Dermis microvascular lymphatic vessel endothelial cell (primary cell): ENCODE results near the gene ZNF268. TPM values are rescaled to one million over a fixed set of nuclear protein-coding genes. Genes with fewer than 3 reads are reported as not detected.
A peak's percentile ranks its signal among the peaks of the same experiment; 100 is the strongest.

Experiments
- DNase-seq, 2 donors: peaks; one replicate each; pipeline versions ENCODE4 v3.0.0 to v3.0.0-alpha.2; 2010; ENCODE audit warnings: low read depth in 2 of 2
- total RNA-seq: library from RNA; depleted of rRNA; stranded (reverse); fragments of >200 nt; gene quantifications from 2 replicates; pipeline ENCODE4 v1.2.1, GENCODE V29; 2014

Gene ZNF268
- total RNA-seq = 22.3 and 34.5 TPM in 2 replicates

DNA sequence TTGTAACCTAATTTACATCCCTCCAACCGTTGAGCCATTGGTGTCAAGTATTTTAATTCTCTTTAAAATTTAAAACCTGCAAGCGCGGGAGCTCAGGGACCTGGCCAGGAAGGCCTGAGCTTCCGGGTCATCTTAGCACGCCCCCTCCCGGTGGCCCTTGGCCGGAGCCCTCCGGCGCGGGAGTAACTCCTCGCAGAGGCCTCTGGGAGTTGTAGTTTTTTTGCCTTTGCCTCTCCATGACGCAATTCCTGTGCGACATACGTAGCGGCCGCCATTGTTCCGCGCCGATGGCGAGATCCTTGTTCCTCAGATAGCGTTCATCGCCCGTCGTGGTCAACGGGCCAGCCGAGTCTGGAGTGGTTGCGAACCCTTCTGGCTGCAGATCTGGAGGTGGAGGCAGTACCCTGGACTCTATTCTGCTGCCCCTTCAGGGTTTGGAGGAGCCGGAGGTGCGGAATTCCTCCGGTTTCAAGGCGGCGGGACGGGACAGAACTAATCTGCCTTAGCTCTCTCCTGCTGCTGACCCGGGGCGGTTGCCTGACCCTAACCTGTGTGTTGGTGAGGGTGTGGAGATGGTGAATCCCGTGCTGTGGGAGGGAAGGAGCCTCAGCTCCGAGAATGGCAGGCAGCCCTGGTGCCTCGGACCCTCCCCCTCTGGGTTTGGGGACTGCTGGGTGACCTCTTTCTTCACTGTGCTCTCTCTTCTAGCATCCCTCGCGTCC, at the start of gene ZNF268:
Gene ZNF268, plus strand, starts transcription at position 258 of the 722 bp plus-strand sequence. CDS start 503 bp downstream, outside the sequence.
- DNase-seq = peak; percentile 90 to 93

DNA sequence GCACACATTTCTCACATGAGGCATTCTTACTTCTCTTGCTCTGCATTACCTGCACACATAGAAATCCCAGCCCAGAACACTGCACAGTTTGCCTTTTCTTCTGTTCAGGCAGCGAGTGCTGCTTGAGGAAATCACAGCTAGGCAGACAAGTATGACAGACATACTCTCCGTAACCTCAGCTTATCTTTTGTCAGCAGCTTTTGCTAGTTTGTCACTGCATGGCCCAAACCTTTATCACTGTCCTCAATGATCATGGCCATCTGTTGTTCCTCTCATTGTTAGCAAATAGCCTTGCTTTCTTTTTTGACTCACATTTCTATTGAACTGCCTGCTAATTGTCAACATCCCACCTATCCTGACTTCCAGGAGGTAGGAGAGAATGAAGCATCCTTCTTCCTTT, 45.5 kb upstream of the ZNF268 start:
- DNase-seq = no peak

DNA sequence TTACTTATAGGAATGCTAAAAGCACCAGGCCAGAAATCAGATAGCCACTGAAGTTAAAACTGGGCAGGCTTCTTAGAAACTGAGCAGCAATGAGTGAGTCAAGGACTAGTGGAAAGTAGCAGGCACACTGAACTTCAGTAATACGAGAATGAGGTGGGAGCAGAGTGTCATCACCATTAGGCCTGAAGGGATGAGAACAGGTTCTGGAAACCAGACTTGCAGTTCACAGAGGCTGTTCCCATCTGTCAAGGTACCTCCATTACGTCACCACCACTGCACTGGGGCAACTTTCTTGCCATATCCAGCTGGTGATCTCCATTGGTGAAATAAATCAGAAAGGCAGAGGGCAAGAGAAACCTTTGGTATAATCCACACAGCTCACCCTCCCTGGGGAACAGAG, 35.3 kb upstream of the ZNF268 start:
- no peak for DNase-seq

DNA sequence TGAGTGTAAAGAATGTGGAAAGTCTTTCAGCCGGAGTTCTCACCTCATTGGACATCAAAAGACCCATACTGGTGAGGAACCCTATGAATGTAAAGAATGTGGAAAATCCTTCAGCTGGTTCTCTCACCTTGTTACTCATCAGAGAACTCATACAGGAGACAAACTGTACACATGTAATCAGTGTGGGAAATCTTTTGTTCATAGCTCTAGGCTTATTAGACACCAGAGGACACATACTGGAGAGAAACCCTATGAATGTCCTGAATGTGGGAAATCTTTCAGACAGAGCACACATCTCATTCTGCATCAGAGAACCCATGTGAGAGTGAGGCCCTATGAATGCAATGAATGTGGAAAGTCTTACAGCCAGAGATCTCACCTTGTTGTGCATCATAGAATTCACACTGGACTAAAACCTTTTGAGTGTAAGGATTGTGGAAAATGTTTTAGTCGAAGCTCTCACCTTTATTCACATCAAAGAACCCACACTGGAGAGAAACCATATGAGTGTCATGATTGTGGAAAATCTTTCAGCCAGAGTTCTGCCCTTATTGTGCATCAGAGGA, 25.1 kb upstream of the ZNF268 start:
- DNase-seq = no peak

DNA sequence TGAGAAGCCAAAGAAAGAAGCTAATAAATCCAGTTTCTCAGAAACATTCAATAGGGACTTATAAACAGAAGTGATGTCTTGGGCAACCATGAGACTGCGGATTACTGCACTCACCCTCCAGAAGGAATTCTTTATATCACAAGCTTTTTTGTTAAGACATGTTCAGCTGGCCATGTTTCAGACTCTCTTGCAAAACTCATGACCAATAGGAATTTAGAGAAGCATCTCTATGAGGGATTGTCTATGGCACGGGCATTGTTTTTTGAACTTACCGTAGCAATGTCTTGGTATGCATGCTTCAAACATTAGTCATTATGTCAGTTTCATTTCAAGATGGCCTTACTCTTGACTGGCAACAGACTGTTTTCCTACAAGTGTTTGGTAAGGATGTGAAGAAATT, 15.5 kb upstream of the ZNF268 start:
- no peak for DNase-seq

DNA sequence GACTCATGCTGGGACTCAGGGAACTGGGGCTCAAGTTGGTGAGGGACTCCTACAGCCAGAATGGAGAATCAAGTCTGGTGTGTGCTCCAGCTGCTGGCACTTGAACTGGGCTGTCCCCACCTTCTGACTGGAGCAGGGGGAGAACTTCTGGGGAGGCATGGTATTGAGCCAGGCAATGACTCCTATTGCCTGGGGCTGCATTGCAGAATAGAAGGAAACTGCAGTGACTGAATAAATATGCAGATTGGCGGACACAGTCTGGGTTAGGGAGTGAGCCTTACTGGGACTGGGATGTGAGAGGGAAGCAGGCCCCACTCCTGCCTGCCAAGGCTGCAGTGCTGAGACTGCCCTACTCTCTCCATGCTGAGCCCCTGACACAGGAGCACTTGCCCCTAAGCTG, 8.8 kb upstream of the ZNF268 start:
- no peak for DNase-seq

DNA sequence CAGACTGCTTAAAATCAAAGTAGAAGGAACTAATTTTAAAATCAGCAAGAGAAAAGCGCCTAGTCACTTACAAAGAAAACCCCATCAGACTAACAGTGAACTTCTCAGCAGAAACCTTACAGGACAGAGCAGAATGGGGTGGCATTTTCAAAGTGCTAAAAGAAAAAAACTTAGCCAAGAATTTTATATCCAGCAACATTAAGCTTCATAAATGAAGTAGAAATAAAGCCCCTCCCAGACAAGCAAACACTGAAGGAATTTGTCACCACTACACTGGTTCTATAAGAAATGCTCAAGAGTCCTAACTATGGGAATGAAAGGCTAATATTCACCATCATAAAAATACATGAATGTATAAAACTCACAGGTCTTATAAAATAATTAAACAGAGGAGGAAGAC, 6.4 kb upstream of the ZNF268 start:
- no peak for DNase-seq

DNA sequence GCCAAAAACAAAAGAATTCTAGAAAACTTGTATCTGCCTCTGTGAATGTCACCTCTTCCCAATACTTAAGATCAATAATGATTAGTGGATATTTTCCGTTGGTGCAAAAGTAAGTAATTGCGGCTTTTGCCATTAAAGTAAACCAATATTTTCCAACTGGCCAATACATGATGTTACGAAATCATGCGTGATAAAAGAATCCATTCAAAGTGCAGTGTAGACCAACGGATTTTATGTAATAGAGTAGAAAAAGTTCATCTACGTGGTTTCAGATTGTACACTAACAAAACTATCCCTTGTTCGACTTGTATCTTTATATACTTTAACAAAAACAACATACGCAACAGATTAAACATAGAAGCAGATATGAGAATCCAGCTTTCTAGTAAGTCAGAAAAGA, 626 bp upstream of the ZNF268 start:
- DNase-seq = no peak

DNA sequence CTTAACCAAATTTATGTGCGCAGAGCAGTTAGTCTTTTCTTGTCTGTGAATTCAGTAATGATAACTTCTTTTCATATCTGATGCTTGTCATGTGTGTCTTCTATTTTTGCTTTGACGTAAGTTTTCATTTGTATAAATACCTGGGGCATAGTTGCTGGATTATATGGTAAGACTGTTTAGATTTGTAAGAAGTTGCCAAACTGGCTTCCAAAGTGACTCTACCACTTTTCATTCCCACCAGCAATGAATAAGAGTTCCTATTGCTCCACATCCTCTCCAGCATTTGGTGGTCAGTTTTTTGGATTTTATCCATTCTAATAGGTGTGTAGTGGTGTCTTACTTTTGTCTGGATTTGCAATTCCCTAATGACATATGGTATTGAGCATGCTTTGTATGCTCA, 8.9 kb downstream of the ZNF268 start:
- no peak for DNase-seq

DNA sequence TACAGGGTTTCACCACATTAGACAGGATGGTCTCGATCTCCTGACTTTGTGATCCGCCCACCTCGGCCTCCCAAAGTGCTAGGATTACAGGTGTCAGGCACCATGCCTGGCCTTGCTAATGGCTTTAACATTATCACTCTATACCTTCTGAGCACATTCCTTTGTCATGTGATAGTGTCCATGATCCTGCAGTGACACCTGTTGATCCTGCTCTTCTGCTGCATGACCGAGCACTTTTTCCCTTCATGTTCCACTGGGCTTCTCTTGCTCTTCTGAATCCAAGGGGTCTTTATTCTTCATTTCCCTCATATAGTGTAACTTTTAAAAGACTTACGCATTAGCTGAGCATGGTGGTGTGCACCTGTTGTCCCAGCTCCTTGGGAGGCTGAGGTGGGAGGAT, 11.6 kb downstream of the ZNF268 start:
- no peak for DNase-seq

DNA sequence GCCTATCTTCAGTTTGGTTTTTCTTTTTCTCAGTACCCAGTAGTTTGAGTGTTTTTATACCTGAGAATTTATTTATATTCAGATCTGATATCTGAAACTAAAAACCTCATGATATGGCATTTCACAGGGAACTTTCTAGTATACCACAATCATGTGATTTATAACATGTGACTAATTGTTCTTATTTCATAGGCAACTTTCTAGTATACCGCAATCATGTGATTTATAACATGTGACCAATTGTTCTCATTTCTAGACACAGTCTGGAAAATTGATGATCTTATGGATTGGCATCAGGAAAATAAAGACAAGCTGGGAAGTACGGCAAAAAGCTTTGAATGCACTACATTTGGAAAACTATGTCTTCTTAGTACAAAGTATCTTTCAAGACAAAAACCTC, 20.6 kb downstream of the ZNF268 start:
- no peak for DNase-seq

DNA sequence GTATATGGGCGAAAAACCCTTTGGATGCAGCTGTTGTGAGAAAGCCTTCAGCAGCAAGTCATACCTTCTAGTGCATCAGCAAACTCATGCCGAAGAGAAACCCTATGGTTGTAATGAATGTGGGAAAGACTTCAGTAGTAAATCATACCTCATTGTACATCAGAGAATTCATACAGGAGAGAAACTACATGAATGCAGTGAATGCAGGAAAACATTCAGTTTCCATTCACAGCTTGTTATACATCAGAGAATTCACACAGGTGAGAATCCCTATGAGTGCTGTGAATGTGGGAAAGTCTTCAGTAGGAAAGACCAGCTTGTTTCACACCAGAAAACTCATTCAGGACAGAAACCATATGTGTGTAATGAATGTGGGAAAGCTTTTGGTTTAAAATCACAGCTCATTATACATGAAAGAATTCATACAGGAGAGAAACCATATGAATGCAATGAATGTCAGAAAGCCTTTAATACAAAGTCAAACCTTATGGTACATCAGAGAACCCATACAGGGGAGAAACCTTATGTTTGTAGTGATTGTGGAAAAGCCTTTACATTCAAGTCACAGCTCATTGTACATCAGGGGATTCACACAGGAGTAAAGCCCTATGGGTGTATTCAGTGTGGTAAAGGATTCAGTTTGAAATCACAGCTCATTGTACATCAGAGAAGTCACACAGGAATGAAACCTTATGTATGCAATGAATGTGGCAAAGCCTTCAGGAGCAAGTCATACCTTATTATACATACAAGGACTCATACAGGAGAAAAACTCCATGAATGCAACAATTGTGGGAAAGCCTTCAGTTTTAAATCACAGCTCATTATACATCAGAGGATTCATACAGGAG, 21.4 kb downstream of the ZNF268 start:
- no peak for DNase-seq

DNA sequence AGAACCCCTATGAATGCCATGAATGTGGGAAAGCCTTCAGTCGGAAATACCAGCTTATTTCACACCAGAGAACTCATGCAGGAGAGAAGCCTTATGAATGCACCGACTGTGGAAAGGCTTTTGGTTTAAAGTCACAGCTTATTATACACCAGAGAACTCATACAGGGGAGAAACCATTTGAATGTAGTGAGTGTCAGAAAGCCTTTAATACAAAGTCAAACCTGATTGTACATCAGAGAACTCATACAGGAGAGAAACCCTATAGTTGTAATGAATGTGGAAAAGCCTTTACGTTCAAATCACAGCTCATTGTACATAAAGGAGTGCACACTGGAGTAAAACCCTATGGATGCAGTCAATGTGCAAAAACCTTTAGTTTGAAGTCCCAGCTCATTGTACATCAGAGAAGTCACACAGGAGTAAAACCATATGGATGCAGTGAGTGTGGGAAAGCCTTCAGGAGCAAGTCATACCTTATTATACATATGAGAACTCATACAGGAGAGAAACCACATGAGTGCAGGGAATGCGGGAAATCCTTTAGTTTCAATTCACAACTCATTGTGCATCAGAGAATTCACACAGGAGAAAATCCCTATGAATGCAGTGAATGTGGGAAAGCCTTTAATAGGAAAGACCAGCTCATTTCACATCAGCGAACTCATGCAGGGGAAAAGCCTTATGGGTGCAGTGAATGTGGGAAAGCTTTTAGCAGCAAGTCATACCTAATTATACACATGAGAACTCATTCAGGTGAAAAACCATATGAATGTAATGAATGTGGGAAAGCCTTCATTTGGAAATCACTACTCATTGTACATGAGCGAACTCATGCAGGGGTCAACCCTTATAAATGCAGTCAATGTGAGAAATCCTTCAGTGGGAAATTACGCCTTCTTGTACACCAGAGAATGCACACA, 22.3 kb downstream of the ZNF268 start:
- peak in 1 of 2 donors; percentile 16 for DNase-seq

DNA sequence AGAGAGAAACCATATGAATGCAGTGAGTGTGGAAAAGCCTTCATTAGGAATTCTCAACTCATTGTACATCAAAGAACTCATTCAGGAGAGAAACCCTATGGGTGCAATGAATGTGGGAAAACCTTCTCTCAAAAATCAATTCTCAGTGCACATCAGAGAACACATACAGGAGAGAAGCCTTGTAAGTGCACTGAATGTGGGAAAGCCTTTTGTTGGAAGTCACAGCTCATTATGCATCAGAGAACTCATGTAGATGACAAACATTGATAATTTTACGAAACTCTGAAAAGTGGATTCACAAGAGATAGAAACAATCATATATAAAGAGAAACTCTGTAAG, 22.9 kb downstream of the ZNF268 start:
- DNase-seq = no peak

DNA sequence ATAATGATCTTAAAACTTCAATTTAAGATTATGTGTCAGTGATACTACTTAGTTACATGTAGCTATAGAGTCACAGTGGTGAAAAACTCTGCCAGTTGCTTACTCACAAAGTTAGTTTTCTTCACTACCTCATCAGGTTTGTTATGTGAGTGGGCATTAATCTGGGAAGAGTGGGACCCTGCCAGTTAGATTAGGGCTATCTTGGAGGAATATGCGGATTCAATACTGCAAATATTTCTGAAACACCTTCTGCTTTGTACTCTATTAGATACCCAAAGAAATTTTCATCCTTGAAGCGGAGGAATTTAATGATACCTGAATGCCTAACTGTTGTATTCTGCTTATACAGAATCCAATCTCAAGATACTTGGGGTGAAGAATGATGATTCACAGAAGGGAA, 25.1 kb downstream of the ZNF268 start:
- no peak for DNase-seq

DNA sequence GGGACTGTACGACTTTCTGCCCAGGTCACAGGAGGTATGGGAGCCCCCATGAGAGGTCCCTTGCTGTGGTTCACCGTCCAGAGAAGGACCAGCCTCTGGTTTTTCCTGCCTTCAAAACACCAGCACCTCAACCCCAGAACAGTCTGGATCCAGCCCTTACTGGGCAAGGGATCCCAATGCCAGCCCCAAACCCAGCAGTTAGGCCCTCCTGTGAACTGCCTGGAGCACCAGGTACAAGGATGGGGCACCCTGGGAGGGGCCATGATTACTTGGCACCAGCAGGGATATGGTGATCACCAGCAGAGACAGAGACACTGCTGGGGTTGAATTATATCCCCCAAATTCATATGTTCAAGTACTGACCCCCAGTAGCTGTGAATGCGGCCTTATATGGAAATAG, 34.4 kb downstream of the ZNF268 start:
- no peak for DNase-seq

DNA sequence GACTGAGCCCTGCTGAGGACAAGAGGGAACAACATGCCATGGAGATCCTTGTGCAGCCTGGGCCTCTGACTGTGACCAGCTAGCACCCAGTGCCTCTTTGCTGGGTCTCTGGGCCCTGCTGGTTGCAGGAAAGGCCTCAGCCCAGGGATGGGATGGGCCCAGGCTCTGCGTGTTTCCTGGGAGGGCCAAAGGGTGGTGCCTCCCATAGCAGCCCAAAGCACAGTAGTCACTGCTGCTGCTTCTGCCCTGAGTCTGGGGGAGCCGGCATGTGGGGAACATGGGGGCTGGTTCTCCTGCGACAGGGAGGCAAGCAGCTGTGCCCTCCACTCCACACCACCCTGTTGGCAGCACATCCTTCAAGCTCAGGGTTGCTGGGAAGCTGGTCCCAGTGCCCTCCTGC, 35.9 kb downstream of the ZNF268 start:
- no peak for DNase-seq

DNA sequence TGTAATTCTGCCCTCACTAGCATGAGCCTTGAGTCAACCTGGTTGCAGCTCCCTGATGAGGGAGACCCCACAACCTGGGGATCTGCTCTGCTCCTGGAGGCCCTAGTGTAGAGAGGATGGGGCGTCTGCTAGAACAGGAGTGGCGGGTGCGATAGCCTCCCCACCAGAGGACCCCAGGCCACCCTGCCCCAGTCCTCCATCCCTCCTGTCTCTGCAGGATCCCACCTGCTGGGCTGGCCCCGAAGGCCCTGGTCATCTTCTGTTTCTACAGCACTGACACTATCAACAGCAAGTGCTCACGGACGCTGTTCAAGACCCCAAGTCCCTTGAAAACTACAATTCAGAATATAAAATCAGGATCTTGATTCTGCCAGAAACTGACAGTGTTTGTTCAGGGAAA, 39.2 kb downstream of the ZNF268 start:
- DNase-seq = no peak

DNA sequence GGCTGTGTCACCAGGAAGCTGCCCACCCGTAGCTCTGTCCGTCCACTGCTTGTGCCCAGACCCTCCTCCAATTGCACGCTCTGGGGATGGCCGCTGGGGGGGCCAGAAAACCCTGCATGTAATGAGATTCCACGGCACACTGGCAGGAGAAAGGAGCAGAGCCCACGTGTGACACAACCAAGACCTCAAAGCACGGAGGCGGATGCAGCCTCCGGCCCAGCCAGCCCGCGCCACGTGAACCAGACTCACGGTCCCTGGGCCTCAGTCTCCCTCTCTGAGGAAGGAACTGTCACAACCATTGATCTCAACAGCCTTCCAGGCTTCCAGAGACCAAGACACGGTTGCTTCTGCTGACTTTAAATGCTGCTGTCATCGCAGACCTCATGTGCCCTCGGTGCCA, 39.9 kb downstream of the ZNF268 start:
- DNase-seq = no peak

DNA sequence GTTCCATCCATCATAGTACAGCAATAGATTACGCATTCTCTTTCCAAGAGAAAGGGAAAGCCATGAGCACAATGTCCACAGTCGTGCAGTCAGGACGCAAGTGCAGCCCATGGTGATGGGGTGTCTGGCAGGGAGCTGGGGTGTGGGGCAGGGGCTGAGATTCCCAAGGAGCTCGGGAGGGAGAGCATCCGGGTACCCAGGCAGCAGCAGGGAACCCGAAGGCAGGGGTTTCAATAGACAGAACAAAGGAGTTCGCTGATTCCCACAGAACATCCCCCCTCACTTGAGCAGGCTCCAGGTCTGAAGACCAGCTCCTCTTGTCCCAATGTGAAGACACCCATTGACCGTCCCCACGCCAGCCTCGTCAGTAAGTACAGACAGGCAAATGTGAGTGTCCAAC, 40.9 kb downstream of the ZNF268 start:
- no peak for DNase-seq

DNA sequence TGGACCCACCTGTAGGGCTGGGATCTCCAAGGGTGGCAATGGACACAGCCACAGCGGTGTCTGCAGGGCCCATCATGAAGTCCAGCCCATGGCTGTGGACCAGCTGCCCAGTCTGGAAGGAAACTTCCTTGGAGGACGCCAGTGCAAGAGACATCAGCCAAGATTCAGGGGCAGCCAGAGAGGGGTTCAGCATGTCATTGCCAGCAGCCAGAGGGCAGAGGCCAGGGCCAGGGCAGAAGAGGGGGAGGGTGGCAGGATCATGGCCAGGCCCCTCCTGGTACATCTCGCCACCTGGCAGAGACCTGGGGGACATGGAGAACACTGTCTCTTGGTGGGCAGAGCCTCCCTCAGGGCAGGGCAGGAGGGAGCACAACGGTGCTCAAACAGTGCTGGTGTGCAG, 44.2 kb downstream of the ZNF268 start:
- no peak for DNase-seq

DNA sequence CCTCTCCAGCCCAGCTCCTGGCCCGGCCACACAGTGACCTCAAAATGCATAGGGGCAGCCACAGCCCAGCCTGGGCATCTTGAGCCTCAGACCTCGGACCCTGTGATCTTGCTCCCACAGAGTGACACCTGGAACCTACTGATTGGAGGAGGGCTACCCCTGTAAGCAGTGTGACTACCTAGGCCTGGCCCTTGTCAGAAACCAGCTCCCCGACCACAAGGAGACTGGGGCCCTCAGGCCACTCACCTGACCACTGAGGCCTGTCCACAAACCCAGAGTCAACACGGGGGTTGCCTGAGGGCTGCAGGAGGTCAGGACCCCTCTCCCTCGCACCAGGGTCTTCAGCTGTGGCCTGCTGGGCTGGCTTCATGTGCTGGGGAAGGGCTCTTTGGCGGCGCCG, 45.4 kb downstream of the ZNF268 start:
- DNase-seq = no peak
